HG02763 (cell line): ENCODE results near the gene ZNF383.
"Not testable (repeated sequence)": the region's sequence is repeated elsewhere in the genome, so short reads cannot be mapped to it uniquely, and the experiment has no call there.

Experiments
- ATAC-seq: cut with Tn5 transposase; IDR thresholded peaks from one replicate; pipeline ENCODE4 v1.9.1; 2021; ENCODE audit warnings: mild to moderate bottlenecking, moderate library complexity; ENCODE audit not compliant: unreplicated experiment

The ZNF383 gene

GRCh38 chr19:37292998-37293939 is 75.3 kb downstream of the ZNF383 start:
- not testable (repeated sequence) for ATAC-seq

DNA sequence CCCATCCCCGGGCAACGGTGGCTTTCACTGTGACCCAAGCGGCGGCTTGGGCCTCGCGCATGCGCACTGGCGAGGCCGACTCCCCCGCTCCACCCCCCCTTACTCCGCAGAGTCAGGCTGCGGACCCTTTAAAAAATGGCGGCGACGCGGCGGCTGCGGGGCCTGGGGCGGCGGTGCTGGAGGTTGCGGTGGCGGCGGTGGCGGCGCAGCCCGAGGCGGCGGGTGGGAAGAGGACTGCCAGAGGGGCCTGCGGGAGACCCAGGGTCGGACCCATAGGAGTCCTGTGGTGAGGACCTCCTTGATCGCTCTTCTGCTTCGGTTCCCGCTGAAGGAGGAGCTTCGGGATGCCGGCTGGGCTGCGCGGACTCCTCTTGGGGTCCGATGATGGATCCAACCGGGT is 76.2 kb downstream of the ZNF383 start:
- not testable (repeated sequence) for ATAC-seq
